ENCODE data around the gene CFTR. TPM values are rescaled to one million over a fixed set of nuclear protein-coding genes. Genes with fewer than 3 reads are reported as not detected.

Gene CFTR
- total RNA-seq, 1 experiment from 2014 or later: 0.19 TPM

DNA sequence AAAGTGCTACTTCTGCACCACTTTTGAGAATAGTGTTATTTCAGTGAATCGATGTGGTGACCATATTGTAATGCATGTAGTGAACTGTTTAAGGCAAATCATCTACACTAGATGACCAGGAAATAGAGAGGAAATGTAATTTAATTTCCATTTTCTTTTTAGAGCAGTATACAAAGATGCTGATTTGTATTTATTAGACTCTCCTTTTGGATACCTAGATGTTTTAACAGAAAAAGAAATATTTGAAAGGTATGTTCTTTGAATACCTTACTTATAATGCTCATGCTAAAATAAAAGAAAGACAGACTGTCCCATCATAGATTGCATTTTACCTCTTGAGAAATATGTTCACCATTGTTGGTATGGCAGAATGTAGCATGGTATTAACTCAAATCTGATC lies 110.4 kb downstream of the CFTR start:
- POLR2A ChIA-PET (ENCODE audit: low non-redundant PET): no interaction called here
- Histone ChIP-seq H3K4me1 (ENCODE audit: insufficient read depth, low read length, poor library complexity, severe bottlenecking) (no peaks in the 10 kb centered on the region), H3K27ac (ENCODE audit: low read depth, low read length, poor library complexity, severe bottlenecking) (no peak overlapping the region), H3K4me3 (ENCODE audit: low read depth, low read length, poor library complexity, severe bottlenecking) (no peak overlapping the region), H3K36me3 (ENCODE audit: insufficient read depth, low read length, poor library complexity, severe bottlenecking) (no peaks in the 10 kb centered on the region), H3K27me3 (replicated peaks; ENCODE audit: insufficient read depth, low read depth, low read length, poor library complexity) (no peaks in the 10 kb centered on the region), H3K9me3 (ENCODE audit: low read depth, low read length, poor library complexity, severe bottlenecking) (no peaks in the 10 kb centered on the region)
- intact Hi-C loops (cut with micrococcal nuclease; ENCODE audit: unreplicated experiment): no loop called here
- DNase-seq (ENCODE audit: low spot score): no peak
- TF ChIP-seq EZH2 (IDR thresholded peaks at IDR 0.05; ENCODE audit: borderline replicate concordance, low read depth, low read length, poor library complexity, severe bottlenecking): no peak
- TF ChIP-seq, protein P1, sequence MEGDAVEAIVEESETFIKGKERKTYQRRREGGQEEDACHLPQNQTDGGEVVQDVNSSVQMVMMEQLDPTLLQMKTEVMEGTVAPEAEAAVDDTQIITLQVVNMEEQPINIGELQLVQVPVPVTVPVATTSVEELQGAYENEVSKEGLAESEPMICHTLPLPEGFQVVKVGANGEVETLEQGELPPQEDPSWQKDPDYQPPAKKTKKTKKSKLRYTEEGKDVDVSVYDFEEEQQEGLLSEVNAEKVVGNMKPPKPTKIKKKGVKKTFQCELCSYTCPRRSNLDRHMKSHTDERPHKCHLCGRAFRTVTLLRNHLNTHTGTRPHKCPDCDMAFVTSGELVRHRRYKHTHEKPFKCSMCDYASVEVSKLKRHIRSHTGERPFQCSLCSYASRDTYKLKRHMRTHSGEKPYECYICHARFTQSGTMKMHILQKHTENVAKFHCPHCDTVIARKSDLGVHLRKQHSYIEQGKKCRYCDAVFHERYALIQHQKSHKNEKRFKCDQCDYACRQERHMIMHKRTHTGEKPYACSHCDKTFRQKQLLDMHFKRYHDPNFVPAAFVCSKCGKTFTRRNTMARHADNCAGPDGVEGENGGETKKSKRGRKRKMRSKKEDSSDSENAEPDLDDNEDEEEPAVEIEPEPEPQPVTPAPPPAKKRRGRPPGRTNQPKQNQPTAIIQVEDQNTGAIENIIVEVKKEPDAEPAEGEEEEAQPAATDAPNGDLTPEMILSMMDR (conservative IDR thresholded peaks at IDR 0.05; ENCODE audit: low read depth, low read length): no peak
- CTCF ChIA-PET: no interaction called here
- no TSS peak for BruUV-seq (replicated peaks)

- no peaks in the 10 kb centered on the region for H3K9me3 ChIP-seq (ENCODE audit: low read depth, low read length, poor library complexity, severe bottlenecking)
- H3K36me3 ChIP-seq (ENCODE audit: insufficient read depth, low read length, poor library complexity, severe bottlenecking): no peaks in the 10 kb centered on the region
- no TSS peak for BruUV-seq (replicated peaks)
- TF ChIP-seq, protein P1 (conservative IDR thresholded peaks at IDR 0.05; ENCODE audit: low read depth, low read length): no peak
- no peak for TF ChIP-seq EZH2 (IDR thresholded peaks at IDR 0.05; ENCODE audit: borderline replicate concordance, low read depth, low read length, poor library complexity, severe bottlenecking)
- no peak for DNase-seq (ENCODE audit: low spot score)
- intact Hi-C loops (cut with micrococcal nuclease; ENCODE audit: unreplicated experiment): no loop called here
- no peak overlapping the region for H3K4me3 ChIP-seq (ENCODE audit: low read depth, low read length, poor library complexity, severe bottlenecking)
- no peak overlapping the region for H3K27ac ChIP-seq (ENCODE audit: low read depth, low read length, poor library complexity, severe bottlenecking)
- CTCF ChIA-PET: no interaction called here
- POLR2A ChIA-PET (ENCODE audit: low non-redundant PET): no interaction called here
- no peaks in the 10 kb centered on the region for H3K4me1 ChIP-seq (ENCODE audit: insufficient read depth, low read length, poor library complexity, severe bottlenecking)
- no peaks in the 10 kb centered on the region for H3K27me3 ChIP-seq (replicated peaks; ENCODE audit: insufficient read depth, low read depth, low read length, poor library complexity)
These were observed 112.3 kb downstream of the CFTR start for GRCh38 chr7:117592011-117592635.

GRCh38 chr7:117596134-117596533 lies 116.3 kb downstream of the CFTR start:
- Histone ChIP-seq H3K9me3 (ENCODE audit: low read depth, low read length, poor library complexity, severe bottlenecking) (no peaks in the 10 kb centered on the region), H3K36me3 (ENCODE audit: insufficient read depth, low read length, poor library complexity, severe bottlenecking) (no peaks in the 10 kb centered on the region), H3K27me3 (replicated peaks; ENCODE audit: insufficient read depth, low read depth, low read length, poor library complexity) (no peaks in the 10 kb centered on the region), H3K4me1 (ENCODE audit: insufficient read depth, low read length, poor library complexity, severe bottlenecking) (no peaks in the 10 kb centered on the region), H3K27ac (ENCODE audit: low read depth, low read length, poor library complexity, severe bottlenecking) (no peak overlapping the region), H3K4me3 (ENCODE audit: low read depth, low read length, poor library complexity, severe bottlenecking) (no peak overlapping the region)
- no peak for DNase-seq (ENCODE audit: low spot score)
- ChIA-PET POLR2A (ENCODE audit: low non-redundant PET) (no interaction called here), CTCF (no interaction called here)
- intact Hi-C loops (cut with micrococcal nuclease; ENCODE audit: unreplicated experiment): no loop called here
- TF ChIP-seq, protein P1 (conservative IDR thresholded peaks at IDR 0.05; ENCODE audit: low read depth, low read length): no peak
- no peak for TF ChIP-seq EZH2 (IDR thresholded peaks at IDR 0.05; ENCODE audit: borderline replicate concordance, low read depth, low read length, poor library complexity, severe bottlenecking)
- BruUV-seq (replicated peaks): no TSS peak

All from A673 (cell line).